MCF 10A (cell line): ENCODE results near the gene ANK2. TPM values are rescaled to one million over a fixed set of nuclear protein-coding genes. Genes with fewer than 3 reads are reported as not detected.

Experiments used
- BruUV-seq: library from RNA; stranded (reverse); fragments of 400-500 nt; replicated peaks from 2 replicates; lab custom pipeline; 2021; lab: Mats Ljungman, UMichigan
- CTCF ChIA-PET: fragments of 300-600 bp; sonication (Branson Sonifier 250); formaldehyde crosslinking; extraction: SDS; loops from one replicate; lab custom pipeline; 2021; ENCODE audit warnings: antibody characterized with exemption, inconsistent platforms; lab: Yijun Ruan, JAX
- POLR2A ChIA-PET: fragments of 300-600, 350-650 bp; sonication (Branson Sonifier 250); formaldehyde crosslinking; extraction: SDS; loops from one replicate; lab custom pipeline; 2020; ENCODE audit warnings: antibody characterized with exemption, inconsistent platforms; lab: Yijun Ruan, JAX
- DNase-seq: peaks from one replicate; pipeline ENCODE4 v3.0.0-alpha.2; 2018; ENCODE audit not compliant: unreplicated experiment
- H3K27ac Mint-ChIP-seq: one replicate; pipeline ENCODE4 v1.8.0; 2022; ENCODE audit warnings: mild to moderate bottlenecking, low read depth, mixed read lengths; ENCODE audit not compliant: unreplicated experiment
- H3K27me3 Mint-ChIP-seq: one replicate; pipeline ENCODE4 v1.8.0; 2022; ENCODE audit warnings: mixed read lengths; ENCODE audit not compliant: insufficient read depth, unreplicated experiment
- H3K36me3 Mint-ChIP-seq: one replicate; pipeline ENCODE4 v1.8.0; 2022; ENCODE audit warnings: mild to moderate bottlenecking, moderate library complexity, mixed read lengths; ENCODE audit not compliant: insufficient read depth, unreplicated experiment
- H3K4me1 Mint-ChIP-seq: one replicate; pipeline ENCODE4 v1.8.0; 2022; ENCODE audit warnings: mixed read lengths; ENCODE audit not compliant: insufficient read depth, unreplicated experiment
- H3K4me3 Mint-ChIP-seq: one replicate; pipeline ENCODE4 v1.8.0; 2022; ENCODE audit warnings: mild to moderate bottlenecking, moderate library complexity, mixed read lengths; ENCODE audit not compliant: unreplicated experiment
- H3K9me3 Mint-ChIP-seq: one replicate; pipeline ENCODE4 v1.8.0; 2022; ENCODE audit warnings: mixed read lengths; ENCODE audit not compliant: unreplicated experiment
- intact Hi-C: fragments of 100-400 bp; cut with micrococcal nuclease; formaldehyde crosslinking; loops from 2 replicates; pipeline ENCODE4 v1.14.1; 2022
- total RNA-seq: library from RNA; stranded (reverse); gene quantifications from 2 replicates; pipeline ENCODE4 v1.2.3, GENCODE V29; 2022
- TF ChIP-seq, protein P1 (sequence below): fragments of 200-600 bp; IDR thresholded peaks from one replicate; pipeline ENCODE4 v1.8.0; 2022; ENCODE audit warnings: antibody characterized with exemption, mild to moderate bottlenecking; ENCODE audit not compliant: unreplicated experiment

ANK2 gene
- total RNA-seq, 1 experiment from 2014 or later, result 37.4 TPM

DNA sequence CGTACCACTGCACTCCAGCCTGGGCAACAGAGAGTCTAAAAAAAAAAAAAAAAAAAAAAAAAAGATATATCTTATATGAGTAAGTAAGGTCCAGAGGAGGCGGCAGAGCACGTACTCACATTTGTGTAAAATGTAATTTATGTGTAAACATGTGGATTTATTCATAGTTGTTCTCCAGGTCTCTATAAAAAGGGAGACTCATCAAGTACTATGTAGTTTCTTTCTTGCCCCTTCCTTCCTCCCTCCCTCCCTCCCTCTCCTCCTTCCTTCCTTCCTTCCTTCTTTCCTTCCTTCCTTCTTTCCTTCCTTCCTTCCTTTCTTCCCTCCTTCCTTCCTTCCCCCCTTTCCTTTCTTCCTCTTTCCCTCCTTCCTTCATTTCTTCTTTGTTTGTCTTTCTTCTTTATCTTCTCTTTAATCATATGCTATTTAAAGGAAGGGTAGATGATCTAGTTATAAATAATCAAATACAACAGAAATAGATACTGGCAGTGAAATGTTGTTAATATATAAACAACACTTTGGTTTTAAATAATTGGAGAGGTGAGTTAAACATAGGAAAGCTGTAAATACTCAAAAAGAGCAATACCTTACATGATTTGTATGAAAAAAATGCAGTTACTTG, 344.8 kb downstream of the ANK2 start:
- CTCF ChIA-PET, result interaction anchor here (0.6 to 5.0 kb wide), 25 partner anchors 9 to 989 kb away, joined by 3 to 38 read pairs (median 4); no protein-coding TSS in a partner anchor
- POLR2A ChIA-PET, result interaction anchor here (0.6 to 2.9 kb wide), 10 partner anchors 9 to 584 kb away, joined by 3 to 16 read pairs (median 4); no protein-coding TSS in a partner anchor
- H3K4me3 Mint-ChIP-seq, result no peak overlapping the region
- H3K9me3 Mint-ChIP-seq, result peaks cover 11% of the 10 kb centered on the region
- no TSS peak for BruUV-seq
- H3K27me3 Mint-ChIP-seq, result no peaks in the 10 kb centered on the region
- H3K4me1 Mint-ChIP-seq, result no peaks in the 10 kb centered on the region
- H3K36me3 Mint-ChIP-seq, result no peaks in the 10 kb centered on the region
- intact Hi-C loops, result loop anchor here (1.0 to 10.0 kb wide), 15 partner anchors 73 to 1301 kb away; partner anchors contain the start of genes ARSJ and CAMK2D
- TF ChIP-seq, protein P1, sequence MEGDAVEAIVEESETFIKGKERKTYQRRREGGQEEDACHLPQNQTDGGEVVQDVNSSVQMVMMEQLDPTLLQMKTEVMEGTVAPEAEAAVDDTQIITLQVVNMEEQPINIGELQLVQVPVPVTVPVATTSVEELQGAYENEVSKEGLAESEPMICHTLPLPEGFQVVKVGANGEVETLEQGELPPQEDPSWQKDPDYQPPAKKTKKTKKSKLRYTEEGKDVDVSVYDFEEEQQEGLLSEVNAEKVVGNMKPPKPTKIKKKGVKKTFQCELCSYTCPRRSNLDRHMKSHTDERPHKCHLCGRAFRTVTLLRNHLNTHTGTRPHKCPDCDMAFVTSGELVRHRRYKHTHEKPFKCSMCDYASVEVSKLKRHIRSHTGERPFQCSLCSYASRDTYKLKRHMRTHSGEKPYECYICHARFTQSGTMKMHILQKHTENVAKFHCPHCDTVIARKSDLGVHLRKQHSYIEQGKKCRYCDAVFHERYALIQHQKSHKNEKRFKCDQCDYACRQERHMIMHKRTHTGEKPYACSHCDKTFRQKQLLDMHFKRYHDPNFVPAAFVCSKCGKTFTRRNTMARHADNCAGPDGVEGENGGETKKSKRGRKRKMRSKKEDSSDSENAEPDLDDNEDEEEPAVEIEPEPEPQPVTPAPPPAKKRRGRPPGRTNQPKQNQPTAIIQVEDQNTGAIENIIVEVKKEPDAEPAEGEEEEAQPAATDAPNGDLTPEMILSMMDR, result no peak
- peak overlapping the region; percentile 90 for H3K27ac Mint-ChIP-seq
- DNase-seq, result no peak

DNA sequence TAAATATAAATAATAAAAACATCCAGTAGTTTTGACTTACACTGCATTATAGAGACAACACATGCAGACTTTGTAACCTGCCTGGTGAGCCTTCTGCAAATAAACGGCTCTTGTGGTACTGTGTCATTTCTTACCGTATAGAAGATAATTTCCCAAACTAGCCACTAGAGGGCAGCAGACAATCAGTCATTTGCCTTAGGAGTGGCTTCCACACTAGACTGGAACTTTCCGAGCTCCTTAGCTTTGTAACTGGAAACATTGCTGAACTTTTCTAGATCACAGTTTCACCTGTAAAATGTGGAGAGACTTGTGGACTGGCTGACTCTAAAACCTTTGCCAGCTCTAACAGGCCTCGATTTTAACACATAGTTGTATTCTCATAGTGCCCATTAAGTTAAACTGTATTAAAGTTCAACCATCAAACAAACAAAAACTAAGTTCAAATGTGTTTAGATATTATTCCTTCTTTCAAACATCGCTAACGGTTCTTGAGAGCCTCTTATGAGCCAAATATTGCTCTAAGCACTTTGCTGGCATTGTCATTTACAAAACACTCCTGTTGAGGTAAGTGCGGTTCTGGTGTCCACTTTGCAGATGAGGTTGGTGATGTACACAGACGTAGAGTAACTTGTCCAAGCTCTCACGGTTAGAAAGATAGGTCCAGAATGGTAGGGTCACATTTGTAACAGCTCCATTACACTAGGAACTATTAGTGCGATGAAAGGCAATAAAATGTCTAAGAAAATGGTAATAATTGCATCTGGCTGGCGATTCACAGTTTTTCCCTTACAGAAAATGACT, 345.5 kb downstream of the ANK2 start:
- peak; percentile 90 for DNase-seq
- H3K9me3 Mint-ChIP-seq, result peaks cover 4% of the 10 kb centered on the region
- peak overlapping the region; percentile 90 for H3K27ac Mint-ChIP-seq
- H3K4me1 Mint-ChIP-seq, result no peaks in the 10 kb centered on the region
- ChIA-PET POLR2A (interaction anchor here (0.6 to 2.9 kb wide), 12 partner anchors 10 to 983 kb away, joined by 3 to 16 read pairs (median 4); no protein-coding TSS in a partner anchor), CTCF (interaction anchor here (0.6 to 5.0 kb wide), 41 partner anchors 8 to 1254 kb away, joined by 3 to 38 read pairs (median 3); no protein-coding TSS in a partner anchor)
- intact Hi-C loops, result loop anchor here (1.0 to 10.0 kb wide), 15 partner anchors 72 to 1300 kb away; partner anchors contain the start of genes ARSJ and CAMK2D
- no TSS peak for BruUV-seq
- H3K27me3 Mint-ChIP-seq, result no peaks in the 10 kb centered on the region
- no peaks in the 10 kb centered on the region for H3K36me3 Mint-ChIP-seq
- TF ChIP-seq, protein P1, result peak; percentile 76
- no peak overlapping the region for H3K4me3 Mint-ChIP-seq

DNA sequence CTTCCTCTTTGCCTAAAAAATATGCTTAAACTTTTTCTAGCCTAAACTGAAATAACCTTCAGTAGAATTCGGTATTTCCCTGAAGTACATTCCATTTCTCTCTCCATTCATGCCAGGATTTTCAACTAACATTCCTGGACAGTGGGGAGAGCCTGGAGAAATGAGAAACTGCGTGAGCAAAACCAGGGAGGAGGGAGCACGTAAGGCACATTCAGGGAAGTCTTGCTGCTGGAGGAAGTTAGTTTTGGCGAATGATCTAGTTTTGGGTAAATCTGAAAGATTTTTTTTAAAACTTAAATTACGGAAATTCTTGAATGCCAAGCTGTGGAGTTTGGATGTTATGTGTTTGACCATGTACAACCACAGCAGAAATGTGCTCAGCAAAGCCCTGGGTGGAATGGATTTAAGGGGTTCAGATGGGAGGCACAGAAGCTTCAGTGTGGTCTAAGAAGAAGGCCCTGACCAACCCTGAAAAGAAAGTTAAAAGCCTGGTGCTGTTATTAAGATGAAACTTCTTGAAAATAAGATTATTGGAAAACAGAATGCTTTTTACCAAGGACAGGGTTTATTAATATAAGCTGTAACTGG, 347.8 kb downstream of the ANK2 start:
- no TSS peak for BruUV-seq
- ChIA-PET POLR2A (interaction anchor here (1.9 kb wide), 1 partner anchor 14 kb away, joined by 4 read pairs; no protein-coding TSS in a partner anchor), CTCF (interaction anchor here (0.6 to 5.0 kb wide), 3 partner anchors 382 to 981 kb away, joined by 3 to 31 read pairs (median 3); no protein-coding TSS in a partner anchor)
- intact Hi-C loops, result loop anchor here (10.0 kb wide), 2 partner anchors 558 to 1298 kb away; no protein-coding TSS in a partner anchor
- H3K4me3 Mint-ChIP-seq, result no peak overlapping the region
- H3K9me3 Mint-ChIP-seq, result no peaks in the 10 kb centered on the region
- H3K4me1 Mint-ChIP-seq, result no peaks in the 10 kb centered on the region
- no peak for DNase-seq
- H3K27ac Mint-ChIP-seq, result no peak overlapping the region
- H3K36me3 Mint-ChIP-seq, result no peaks in the 10 kb centered on the region
- no peaks in the 10 kb centered on the region for H3K27me3 Mint-ChIP-seq
- TF ChIP-seq, protein P1, result no peak
